SHP77 (cell line): ENCODE measurements around the gene ACVR1.
"Not testable (repeated sequence)": the region's sequence is repeated elsewhere in the genome, so short reads cannot be mapped to it uniquely, and the experiment has no call there.

Source experiments
- DNase-seq, 2 experiments: peaks; one replicate each; lab custom pipeline; 2025; lab: John Stamatoyannopoulos, UW

ACVR1 gene

GRCh38 chr2:157704148-157704547, 172.0 kb downstream of the ACVR1 start:
- DNase-seq: not testable (repeated sequence)

GRCh38 chr2:157699806-157700205, 176.3 kb downstream of the ACVR1 start:
- DNase-seq: no peak

- no peak for DNase-seq
Observed at GRCh38 chr2:157699009-157699408, 177.1 kb downstream of the ACVR1 start.

- DNase-seq: no peak
Observed at GRCh38 chr2:157698430-157698829, 177.7 kb downstream of the ACVR1 start.

- DNase-seq: no peak
Observed at GRCh38 chr2:157696036-157696435, 180.1 kb downstream of the ACVR1 start.

- DNase-seq: no peak
Observed at GRCh38 chr2:157692768-157693167, 183.4 kb downstream of the ACVR1 start.

GRCh38 chr2:157691695-157692094, 184.4 kb downstream of the ACVR1 start:
- no peak for DNase-seq

GRCh38 chr2:157691131-157691530, 185.0 kb downstream of the ACVR1 start:
- DNase-seq: no peak
